KOPT-K1 (cell line): Measurements from ENCODE around the gene DNAJC10.
"Not testable (repeated sequence)": the region's sequence is repeated elsewhere in the genome, so short reads cannot be mapped to it uniquely, and the experiment has no call there.

Experiments used
- H3K27ac ChIP-seq: fragments of 200-600 bp; sonication (generic); 2 replicates; pipeline ENCODE4 v1.5.1; 2016; ENCODE audit warnings: antibody characterized with exemption, mild to moderate bottlenecking, low read depth, low read length; ENCODE audit not compliant: poor library complexity, severe bottlenecking
- H3K36me3 ChIP-seq: fragments of 200-600 bp; sonication (generic); 2 replicates; pipeline ENCODE4 v1.5.1; 2017; ENCODE audit warnings: antibody characterized with exemption, mild to moderate bottlenecking, low read length, moderate library complexity; ENCODE audit not compliant: insufficient read depth
- H3K9me3 ChIP-seq: fragments of 200-600 bp; sonication (generic); 2 replicates; pipeline ENCODE4 v1.5.1; 2017; ENCODE audit warnings: antibody characterized with exemption, low read length, mild to moderate bottlenecking; ENCODE audit not compliant: insufficient read depth, poor library complexity, severe bottlenecking

The DNAJC10 gene

DNA sequence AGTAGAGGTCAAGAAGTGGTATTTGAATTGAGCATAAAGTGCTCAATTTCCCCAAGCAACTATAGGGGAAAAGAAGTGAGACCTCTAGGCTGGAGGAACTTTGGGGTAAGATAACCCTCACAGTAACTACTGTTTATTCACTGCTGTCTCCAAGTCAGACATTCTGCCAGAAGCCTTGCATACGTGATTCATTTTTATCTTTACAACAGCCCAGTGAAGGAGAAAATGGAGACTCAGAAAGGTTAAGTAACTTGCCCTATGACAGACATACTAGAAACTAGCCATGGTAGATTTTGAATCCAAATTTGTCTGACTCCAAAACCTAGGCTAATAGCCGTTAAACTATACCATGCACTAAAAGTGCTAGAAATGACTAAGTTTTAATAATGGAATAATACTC is 28.4 kb downstream of the DNAJC10 start:
- peaks cover 39% of the 10 kb centered on the region for H3K36me3 ChIP-seq
- H3K9me3 ChIP-seq, result no peaks in the 10 kb centered on the region
- no peak overlapping the region for H3K27ac ChIP-seq

DNA sequence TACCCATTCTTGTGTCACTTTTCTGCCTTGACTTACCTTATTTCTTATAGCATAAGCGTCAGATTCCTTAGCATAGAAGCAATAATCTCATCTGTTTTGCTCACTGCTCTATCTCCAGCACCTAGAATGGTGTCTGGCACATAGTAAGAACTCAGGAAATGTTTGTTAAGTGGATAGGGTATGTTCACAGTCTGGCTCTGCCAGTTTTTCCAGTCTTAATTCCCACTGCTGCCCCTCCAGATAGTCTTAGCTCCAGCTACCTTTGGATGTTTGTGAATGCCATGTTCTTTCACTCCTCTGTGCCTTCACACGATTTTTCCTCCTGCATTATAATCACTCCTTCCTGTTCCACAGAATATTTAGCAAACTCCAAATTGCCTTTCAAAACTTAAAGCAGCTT is 29.0 kb downstream of the DNAJC10 start:
- H3K27ac ChIP-seq, result no peak overlapping the region
- H3K36me3 ChIP-seq, result peaks cover 43% of the 10 kb centered on the region

DNA sequence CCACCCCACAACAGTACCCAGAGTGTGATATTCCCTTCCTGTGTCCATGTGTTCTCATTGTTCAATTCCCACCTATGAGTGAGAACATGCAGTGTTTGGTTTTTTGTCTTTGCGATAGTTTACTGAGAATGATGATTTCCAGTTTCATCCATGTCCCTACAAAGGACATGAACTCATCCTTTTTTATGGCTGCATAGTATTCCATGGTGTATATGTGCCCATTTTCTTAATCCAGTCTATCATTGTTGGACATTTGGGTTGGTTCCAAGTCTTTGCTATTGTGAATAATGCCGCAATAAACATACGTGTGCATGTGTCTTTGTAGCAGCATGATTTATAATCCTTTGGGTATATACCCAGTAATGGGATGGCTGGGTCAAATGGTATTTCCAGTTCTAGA is 29.8 kb downstream of the DNAJC10 start:
- not testable (repeated sequence) for H3K27ac ChIP-seq, H3K9me3 ChIP-seq
- peaks cover 51% of the 10 kb centered on the region for H3K36me3 ChIP-seq

More for the DNA sequence above, 29.0 kb downstream of the DNAJC10 start:
- H3K9me3 ChIP-seq, result no peaks in the 10 kb centered on the region

DNA sequence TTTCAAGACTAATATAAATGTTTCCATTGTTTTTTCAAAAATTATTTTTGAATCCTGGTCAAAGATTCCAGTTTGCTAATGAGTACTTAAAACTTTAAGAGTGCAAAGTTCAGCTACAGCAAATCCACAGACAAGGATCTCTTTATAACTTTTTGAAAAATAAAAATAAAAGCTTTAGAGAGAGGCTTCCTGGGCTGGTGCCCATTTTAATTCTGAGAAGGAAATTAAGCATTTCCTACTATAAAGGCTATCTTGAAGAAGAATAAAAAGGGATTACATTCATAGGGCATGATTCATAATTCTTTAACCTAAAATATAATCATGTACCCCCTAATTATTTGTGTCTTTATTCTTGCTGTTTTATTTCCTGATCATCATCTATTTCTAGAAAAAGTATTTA is 38.2 kb downstream of the DNAJC10 start:
- H3K27ac ChIP-seq, result no peak overlapping the region
- peaks cover 70% of the 10 kb centered on the region for H3K36me3 ChIP-seq
- no peaks in the 10 kb centered on the region for H3K9me3 ChIP-seq

DNA sequence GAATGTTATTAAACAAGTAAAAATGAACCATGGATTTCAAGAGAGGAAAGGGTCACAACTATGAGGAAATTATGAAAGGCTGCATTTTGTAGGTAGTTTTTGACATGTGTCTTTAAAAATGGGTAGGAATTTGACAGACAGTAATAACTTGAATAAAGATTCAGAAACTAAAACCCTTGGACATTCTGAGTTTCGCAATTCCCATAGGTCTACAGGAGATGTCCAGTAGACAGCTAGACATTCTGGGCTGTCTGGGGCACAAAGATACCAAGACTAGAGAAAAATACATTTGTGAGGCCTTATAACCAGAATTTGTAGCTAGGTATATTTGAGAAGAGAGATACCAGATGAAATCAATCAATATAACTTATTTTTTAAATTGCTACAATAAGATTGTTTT is 42.3 kb downstream of the DNAJC10 start:
- Histone ChIP-seq H3K36me3 (peaks cover 78% of the 10 kb centered on the region), H3K27ac (no peak overlapping the region), H3K9me3 (no peaks in the 10 kb centered on the region)

DNA sequence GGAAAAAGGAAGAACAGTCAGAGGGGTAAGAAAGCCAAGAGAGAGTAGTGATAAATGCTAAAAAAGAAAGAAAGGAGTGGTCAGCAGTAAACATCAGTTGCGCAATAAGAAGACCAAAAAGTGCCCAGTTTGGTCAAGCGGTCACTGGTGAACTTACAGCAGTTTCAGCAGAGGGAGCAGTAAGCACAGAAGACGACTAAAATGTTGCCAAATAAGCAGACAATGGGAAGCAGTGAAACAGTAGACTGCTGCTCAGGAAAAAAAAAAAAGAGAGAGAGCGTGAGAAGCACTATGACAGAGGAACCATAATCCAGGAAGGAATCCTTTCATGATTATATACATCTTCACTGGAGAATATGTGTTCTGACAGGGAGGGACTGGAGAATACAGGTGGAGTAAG is 45.8 kb downstream of the DNAJC10 start:
- Histone ChIP-seq H3K36me3 (peaks cover 83% of the 10 kb centered on the region), H3K27ac (no peak overlapping the region)

DNA sequence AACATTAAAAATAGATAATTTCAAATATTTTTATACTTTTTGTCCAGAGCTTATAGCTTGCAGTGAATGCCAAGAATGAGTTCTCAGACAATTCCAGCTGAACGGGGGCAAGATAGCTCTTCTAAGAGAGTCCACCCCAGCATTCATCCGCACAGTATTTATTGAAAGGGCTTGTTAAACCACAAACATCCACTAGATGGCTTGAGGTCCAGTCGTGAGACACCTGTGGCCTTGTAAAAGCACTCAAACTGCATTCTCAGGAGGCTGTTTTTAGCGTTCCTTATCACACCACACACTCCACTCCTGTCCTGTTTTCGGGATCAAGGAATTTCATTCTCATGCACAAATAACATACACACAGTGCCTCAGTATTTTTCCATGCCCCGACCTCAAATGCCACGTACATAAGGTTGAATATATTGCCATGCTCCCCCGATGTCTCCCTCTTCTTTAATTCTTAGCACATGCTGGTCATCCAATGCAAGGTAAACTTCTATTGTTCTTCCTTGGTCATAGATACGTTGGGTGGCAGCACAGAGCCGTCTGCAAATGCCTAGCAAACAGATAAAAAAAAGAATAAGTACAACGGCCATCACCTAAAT is 47.4 kb downstream of the DNAJC10 start:
- no peaks in the 10 kb centered on the region for H3K9me3 ChIP-seq
- H3K36me3 ChIP-seq, result peaks cover 74% of the 10 kb centered on the region
- no peak overlapping the region for H3K27ac ChIP-seq

More for the DNA sequence above, 45.8 kb downstream of the DNAJC10 start:
- no peaks in the 10 kb centered on the region for H3K9me3 ChIP-seq

DNA sequence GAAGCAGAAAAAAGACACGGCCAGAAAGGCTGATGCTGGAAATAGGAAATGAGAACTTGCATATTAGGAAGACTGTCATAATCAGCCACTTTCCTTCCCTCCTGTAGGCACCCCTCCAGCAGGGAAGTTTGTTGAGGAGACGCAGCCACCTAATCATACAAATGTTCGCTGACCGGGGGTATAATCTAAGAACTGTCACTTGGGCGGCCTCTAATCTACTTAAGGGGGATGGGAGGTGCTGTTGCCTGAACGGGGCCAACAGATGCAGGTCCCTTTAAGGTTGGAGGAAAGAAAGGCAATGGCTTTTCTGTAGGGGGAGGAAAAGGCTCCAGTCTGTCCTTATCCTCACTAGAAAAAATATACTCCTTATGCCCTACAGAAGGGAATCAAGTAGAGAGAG is 50.6 kb downstream of the DNAJC10 start:
- no peak overlapping the region for H3K27ac ChIP-seq
- H3K9me3 ChIP-seq, result no peaks in the 10 kb centered on the region
- H3K36me3 ChIP-seq, result peaks cover 47% of the 10 kb centered on the region

DNA sequence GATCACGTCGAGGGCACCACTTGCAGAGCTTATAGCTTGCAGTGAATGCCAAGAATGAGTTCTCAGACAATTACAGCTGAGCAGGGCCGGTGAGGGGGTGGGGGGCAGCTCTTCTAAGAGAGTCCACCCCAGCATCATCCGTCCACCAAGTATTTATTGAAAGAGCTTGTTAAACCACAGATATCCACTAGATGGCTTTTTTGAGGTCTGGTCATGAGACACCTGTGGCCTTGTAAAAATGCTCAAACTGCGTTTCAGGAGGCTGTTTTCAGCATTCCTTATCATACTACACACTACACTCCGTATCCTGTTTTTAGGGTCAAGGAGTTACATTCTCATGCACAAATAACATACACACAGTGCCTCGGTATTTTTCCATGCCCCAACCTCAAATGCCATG is 51.5 kb downstream of the DNAJC10 start:
- Histone ChIP-seq H3K36me3 (peaks cover 41% of the 10 kb centered on the region), H3K9me3 (no peaks in the 10 kb centered on the region), H3K27ac (no peak overlapping the region)

DNA sequence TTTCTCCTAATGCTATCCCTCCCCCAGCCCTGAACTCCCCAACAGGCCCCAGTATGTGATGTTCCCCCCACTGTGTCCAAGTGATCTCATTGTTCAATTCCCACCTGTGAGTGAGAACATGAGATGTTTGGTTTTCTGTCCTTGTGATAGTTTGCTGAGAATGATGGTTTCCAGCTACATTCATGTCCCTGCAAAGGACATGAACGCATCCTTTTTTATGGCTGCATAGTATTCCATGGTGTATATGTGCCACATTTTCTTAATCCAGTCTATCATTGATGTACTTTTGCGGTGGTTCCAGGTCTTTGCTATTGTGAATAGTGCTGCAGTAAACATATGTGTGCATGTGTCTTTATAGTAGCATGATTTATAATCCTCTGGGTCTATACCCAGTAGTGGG is 52.9 kb downstream of the DNAJC10 start:
- not testable (repeated sequence) for H3K27ac ChIP-seq, H3K9me3 ChIP-seq
- peaks cover 31% of the 10 kb centered on the region; the same call in 1 of the 2 replicates for H3K36me3 ChIP-seq

DNA sequence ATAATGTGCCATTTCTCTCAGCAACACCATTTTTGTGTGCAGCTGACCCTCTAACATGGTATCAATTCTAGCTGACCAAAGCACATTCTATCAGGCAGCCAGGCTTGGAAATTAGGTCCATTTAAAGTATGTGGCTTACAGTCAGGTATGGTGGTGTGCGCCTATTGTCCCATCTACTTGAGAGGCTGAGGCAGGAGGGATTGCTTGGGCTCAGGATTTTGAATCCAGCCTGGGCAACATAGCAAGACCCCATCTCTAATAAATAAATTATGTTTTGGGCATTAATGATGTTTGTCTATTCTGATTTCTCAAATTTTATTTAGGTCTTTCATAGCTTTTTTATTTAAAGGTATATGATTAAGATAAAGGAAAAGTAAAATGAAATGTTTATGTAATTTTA is 63.3 kb downstream of the DNAJC10 start:
- no peak overlapping the region for H3K27ac ChIP-seq
- no peaks in the 10 kb centered on the region for H3K9me3 ChIP-seq
- H3K36me3 ChIP-seq, result peaks cover 20% of the 10 kb centered on the region

DNA sequence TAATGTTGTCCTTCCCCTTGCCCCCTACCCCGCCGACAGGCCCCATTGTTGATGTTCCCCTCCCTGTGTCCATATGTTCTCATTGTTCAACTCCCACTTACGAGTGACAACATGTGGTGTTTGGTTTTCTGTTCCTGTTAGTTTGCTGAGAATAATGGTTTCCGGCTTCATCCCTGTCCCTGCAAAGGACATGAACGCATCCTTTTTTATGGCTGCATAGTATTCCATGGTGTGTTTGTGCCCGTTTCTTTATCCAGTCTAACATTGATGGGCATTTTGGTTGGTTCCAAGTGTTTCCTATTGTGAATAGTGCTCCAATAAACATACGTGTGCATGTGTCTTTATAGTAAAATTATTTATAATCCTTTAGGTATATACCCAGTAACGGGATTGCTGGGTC is 65.0 kb downstream of the DNAJC10 start:
- H3K36me3 ChIP-seq, result peaks cover 15% of the 10 kb centered on the region; the same call in 1 of the 2 replicates

DNA sequence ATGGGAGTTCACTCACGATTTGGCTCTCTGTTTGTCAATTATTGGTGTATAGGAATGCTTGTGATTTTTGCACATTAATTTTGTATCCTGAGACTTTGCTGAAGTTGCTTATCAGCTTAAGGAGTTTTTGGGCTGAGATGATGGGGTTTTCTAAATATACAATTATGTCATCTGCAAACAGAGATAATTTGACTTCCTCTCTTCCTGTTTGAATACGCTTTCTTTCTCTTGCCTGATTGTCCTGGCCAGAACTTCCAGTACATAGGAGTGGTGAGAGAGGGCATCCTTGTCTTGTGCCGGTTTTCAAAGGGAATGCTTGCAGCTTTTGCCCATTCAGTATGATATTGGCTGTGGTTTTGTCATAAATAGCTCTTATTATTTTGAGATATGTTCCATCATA is 66.6 kb downstream of the DNAJC10 start:
- H3K9me3 ChIP-seq, H3K36me3 ChIP-seq, H3K27ac ChIP-seq: not testable (repeated sequence)

More for the DNA sequence above, 65.0 kb downstream of the DNAJC10 start:
- H3K9me3 ChIP-seq, H3K27ac ChIP-seq: not testable (repeated sequence)

DNA sequence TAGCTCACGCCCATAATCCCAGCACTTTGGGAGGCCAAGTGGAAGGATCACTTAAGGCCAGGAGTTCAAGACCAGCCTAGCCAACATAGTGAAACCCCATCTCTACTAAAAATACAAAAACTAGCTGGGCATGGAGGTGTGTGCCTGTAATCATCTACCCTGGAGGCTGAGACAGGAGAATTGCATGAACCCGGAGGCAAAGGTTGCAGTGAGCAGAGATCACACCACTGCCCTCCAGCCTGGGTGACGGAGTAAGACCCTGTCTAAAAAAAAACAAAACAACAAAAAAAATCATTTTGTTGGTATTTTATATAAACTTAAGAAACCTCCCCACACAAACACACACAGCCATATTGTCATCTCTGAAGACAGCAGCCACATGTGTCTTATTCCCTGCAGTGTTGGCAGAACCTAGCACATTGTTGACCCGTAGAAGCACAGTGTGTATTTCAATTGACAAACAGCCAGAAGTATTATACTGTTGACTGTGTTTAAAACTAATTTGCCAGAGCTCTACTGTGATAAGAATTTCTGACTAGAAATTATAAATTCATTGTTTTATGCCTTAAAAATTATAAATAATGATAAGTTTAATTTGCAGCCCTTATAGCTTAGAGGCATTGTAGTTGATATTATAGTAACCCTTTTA is 68.1 kb downstream of the DNAJC10 start:
- no peak overlapping the region for H3K27ac ChIP-seq
- H3K36me3 ChIP-seq, result peaks cover 5% of the 10 kb centered on the region; the same call in 1 of the 2 replicates
- H3K9me3 ChIP-seq, result no peaks in the 10 kb centered on the region

DNA sequence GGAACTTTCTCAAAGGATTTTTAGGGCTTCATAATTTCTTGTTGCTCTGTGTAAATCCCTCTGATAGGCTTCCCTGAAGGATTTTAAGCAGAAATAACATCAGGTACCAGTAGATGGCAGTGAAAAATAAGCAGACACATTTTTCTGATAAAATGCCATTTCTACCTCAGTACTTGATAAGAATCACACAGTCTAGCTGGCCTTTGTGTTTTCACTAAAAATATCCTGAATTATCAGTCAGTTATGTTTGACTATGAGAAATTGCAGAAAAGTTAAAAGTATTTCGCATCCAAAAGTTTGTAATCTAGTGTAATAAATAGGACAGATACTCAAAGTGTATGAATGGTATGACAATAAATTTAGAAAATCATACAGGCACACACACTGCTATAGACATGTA is 68.7 kb downstream of the DNAJC10 start:
- no peaks in the 10 kb centered on the region for H3K9me3 ChIP-seq
- no peak overlapping the region for H3K27ac ChIP-seq
- H3K36me3 ChIP-seq, result peaks cover 5% of the 10 kb centered on the region; the same call in 1 of the 2 replicates

DNA sequence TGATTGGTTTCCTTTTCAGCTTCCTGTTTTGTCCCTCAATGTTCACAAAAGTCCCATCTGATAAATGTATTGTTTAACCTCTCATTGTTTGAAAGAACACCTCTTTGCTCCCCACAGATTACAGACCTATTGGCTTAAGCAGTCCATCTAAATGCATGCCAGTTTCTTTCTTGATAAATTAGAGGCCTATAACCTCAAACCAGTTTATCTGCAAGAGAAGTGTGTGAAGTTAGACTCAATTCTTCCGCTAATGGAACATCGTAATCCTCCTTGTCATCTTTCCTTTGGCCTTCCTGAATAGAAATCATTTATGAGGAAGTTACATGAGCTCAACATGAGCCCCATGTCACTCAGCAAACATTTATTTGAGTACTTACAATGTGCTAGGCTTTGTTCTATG is 76.4 kb downstream of the DNAJC10 start:
- Histone ChIP-seq H3K36me3 (no peaks in the 10 kb centered on the region), H3K27ac (no peak overlapping the region)

More for the DNA sequence above, 76.4 kb downstream of the DNAJC10 start:
- H3K9me3 ChIP-seq, result no peaks in the 10 kb centered on the region
